ENCODE results near the gene SYT15.
"Not testable (repeated sequence)": the region's sequence is repeated elsewhere in the genome, so short reads cannot be mapped to it uniquely, and the experiment has no call there.

DNA sequence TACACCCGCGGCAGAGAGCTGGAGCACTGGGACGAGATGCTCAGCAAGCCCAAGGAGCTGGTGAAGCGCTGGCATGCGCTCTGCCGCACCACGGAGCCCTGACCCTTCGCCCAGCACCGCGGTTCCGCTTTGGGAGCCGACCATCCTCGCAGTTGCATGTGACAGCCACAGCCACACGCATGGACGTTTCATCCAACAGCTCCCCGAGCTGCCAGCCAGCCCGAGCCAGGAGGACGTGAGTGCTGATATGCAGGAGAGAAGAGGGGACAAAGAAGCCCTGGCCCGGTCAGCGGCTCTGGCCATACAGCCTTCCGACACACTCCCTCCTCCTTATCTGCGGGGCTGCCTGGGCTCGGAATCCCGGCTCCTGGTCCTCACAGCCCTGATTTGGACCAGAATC, 8.6 kb downstream of the SYT15 start:
- not testable (repeated sequence) for TF ChIP-seq HCFC1 (IDR thresholded peaks at IDR 0.05; ENCODE audit: low read depth, low read length); POLR2A (IDR thresholded peaks at IDR 0.05; ENCODE audit: insufficient read depth in 1 of 2, low read depth in 2 of 2, low read length in 2 of 2); SP1 (IDR thresholded peaks at IDR 0.05); SP1 (CRISPR knock-in tag; IDR thresholded peaks at IDR 0.05); ZNF773 (CRISPR knock-in tag; IDR thresholded peaks at IDR 0.05; ENCODE audit: borderline replicate concordance); ZNF644 (CRISPR knock-in tag; IDR thresholded peaks at IDR 0.05; ENCODE audit: low read depth); GTF3A (CRISPR knock-in tag; conservative IDR thresholded peaks at IDR 0.05)
- TF ChIP-seq, protein P1, sequence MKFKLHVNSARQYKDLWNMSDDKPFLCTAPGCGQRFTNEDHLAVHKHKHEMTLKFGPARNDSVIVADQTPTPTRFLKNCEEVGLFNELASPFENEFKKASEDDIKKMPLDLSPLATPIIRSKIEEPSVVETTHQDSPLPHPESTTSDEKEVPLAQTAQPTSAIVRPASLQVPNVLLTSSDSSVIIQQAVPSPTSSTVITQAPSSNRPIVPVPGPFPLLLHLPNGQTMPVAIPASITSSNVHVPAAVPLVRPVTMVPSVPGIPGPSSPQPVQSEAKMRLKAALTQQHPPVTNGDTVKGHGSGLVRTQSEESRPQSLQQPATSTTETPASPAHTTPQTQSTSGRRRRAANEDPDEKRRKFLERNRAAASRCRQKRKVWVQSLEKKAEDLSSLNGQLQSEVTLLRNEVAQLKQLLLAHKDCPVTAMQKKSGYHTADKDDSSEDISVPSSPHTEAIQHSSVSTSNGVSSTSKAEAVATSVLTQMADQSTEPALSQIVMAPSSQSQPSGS (CRISPR knock-in tag; IDR thresholded peaks at IDR 0.05), result not testable (repeated sequence)
